Measurements from ENCODE around the gene ACTN2.

GRCh38 chr1:236638945-236639344 lies 47.4 kb upstream of the ACTN2 start:
- TF ChIP-seq CTCF (IDR thresholded peaks at IDR 0.05), result no peak
- TF ChIP-seq POLR2A (IDR thresholded peaks at IDR 0.05), result no peak
